Measurements from ENCODE around the gene PRKCE. TPM values are rescaled to one million over a fixed set of nuclear protein-coding genes. Genes with fewer than 3 reads are reported as not detected.

The PRKCE gene
- total RNA-seq, 1 experiment from 2014 or later, result 2.4 TPM

DNA sequence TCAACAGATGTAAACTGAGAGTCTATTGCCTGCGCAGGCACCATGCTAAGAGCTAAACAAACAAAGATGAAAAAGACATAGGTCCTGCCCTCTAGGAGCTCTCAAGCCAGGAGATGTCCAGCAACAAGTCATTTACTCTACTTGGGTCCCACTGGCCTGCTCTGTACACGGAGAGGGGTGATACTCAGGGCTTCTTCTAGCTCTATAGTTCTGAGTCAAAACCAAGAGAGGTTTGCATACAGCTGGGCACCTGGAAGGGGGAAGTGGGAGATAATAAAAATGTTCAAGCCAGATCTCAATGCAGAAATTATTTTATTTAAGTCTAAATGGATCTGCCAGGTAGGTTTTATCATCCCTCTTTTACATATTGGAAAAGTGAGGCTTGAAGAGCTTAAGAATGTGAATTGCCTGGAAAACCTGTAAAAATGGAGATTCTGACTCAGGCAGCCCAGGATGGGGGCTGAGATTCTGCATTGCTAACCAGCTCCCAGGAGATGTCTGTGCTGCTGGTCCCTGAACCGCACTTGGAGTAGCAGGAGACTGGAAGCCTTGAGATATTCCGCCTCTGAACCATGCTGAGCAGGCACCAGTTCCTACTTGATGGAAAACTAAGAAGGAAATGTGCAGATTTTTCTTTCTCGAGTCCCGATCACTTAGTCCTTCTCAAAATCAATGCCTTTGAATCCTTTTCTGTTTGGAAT is 201.1 kb downstream of the PRKCE start:
- DNase-seq (ENCODE audit: low spot score), result no peak
- H3K4me3 ChIP-seq (ENCODE audit: low read depth, low read length, poor library complexity, severe bottlenecking), result no peak overlapping the region
- no peaks in the 10 kb centered on the region for H3K27me3 ChIP-seq (replicated peaks; ENCODE audit: insufficient read depth, low read depth, low read length, poor library complexity)
- intact Hi-C loops (cut with micrococcal nuclease; ENCODE audit: unreplicated experiment), result no loop called here
- POLR2A ChIA-PET (ENCODE audit: low non-redundant PET), result no interaction called here
- H3K36me3 ChIP-seq (ENCODE audit: insufficient read depth, low read length, poor library complexity, severe bottlenecking), result no peaks in the 10 kb centered on the region
- no TSS peak for BruUV-seq (replicated peaks)
- H3K9me3 ChIP-seq (ENCODE audit: low read depth, low read length, poor library complexity, severe bottlenecking), result no peaks in the 10 kb centered on the region
- TF ChIP-seq EZH2 (IDR thresholded peaks at IDR 0.05; ENCODE audit: borderline replicate concordance, low read depth, low read length, poor library complexity, severe bottlenecking), result no peak
- TF ChIP-seq, protein P1, sequence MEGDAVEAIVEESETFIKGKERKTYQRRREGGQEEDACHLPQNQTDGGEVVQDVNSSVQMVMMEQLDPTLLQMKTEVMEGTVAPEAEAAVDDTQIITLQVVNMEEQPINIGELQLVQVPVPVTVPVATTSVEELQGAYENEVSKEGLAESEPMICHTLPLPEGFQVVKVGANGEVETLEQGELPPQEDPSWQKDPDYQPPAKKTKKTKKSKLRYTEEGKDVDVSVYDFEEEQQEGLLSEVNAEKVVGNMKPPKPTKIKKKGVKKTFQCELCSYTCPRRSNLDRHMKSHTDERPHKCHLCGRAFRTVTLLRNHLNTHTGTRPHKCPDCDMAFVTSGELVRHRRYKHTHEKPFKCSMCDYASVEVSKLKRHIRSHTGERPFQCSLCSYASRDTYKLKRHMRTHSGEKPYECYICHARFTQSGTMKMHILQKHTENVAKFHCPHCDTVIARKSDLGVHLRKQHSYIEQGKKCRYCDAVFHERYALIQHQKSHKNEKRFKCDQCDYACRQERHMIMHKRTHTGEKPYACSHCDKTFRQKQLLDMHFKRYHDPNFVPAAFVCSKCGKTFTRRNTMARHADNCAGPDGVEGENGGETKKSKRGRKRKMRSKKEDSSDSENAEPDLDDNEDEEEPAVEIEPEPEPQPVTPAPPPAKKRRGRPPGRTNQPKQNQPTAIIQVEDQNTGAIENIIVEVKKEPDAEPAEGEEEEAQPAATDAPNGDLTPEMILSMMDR (conservative IDR thresholded peaks at IDR 0.05; ENCODE audit: low read depth, low read length), result no peak
- H3K4me1 ChIP-seq (ENCODE audit: insufficient read depth, low read length, poor library complexity, severe bottlenecking), result peaks cover 4% of the 10 kb centered on the region
- CTCF ChIA-PET, result no interaction called here
- no peak overlapping the region for H3K27ac ChIP-seq (ENCODE audit: low read depth, low read length, poor library complexity, severe bottlenecking)

DNA sequence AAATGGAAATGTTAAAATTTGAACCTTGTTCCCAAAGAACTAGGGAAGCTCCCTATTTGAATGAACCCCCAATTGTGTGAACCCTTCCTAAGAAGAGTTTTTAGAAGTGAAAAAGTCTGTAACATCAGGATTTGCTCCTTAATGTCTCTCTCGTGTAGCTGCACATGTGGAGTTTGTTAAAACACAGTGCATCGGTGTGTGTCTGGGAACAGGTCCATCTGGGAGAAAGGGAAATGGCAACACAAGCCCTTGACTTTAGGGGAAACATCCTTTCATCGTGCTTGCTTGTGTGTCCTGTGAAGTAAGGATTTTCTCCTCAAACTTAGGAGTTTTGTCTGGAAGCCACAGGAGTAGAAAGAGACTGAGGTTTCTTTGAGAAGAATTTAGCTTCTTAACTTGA is 203.9 kb downstream of the PRKCE start:
- POLR2A ChIA-PET (ENCODE audit: low non-redundant PET), result no interaction called here

DNA sequence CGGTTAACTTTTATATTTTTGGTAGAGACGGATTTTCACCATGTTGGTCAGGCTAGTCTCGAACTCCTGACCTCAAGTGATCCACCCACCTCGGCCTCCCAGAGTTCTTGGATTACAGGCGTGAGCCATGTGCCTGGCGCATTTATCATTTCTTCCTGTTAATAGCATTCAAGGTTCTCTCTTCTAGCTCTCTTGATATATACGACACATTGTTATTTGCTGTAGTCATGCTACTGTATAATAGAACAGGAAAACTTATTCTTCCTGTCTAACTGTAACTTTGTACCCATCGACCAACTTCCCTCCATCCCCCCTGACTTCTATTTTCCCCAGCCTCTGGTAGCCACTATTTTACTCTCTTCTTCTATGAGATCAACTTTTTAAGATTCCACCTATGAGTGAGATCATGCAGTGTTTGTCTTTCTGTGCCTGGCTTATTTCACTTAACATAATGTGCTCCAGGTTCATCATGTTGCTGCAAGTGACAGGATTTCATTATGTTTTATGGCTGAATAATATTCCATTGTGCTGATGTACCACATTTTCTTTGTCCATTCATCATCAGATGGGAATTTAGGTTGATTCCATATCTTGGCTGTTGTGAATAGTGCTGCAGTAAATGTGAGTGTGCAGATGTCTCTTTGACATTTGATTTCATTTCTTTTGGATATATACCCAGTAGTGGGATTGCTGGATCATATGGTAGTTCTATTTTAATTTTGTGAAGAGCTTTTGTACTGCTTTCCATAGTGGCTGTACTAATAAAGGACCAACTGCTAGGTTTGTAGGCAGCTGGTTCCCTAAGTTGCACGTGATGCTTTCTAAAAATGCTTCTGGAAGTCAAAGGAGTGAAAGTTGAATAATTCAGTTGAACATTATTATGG is 205.2 kb downstream of the PRKCE start:
- Histone ChIP-seq H3K36me3 (ENCODE audit: insufficient read depth, low read length, poor library complexity, severe bottlenecking) (no peaks in the 10 kb centered on the region), H3K4me1 (ENCODE audit: insufficient read depth, low read length, poor library complexity, severe bottlenecking) (peaks cover 12% of the 10 kb centered on the region), H3K27me3 (replicated peaks; ENCODE audit: insufficient read depth, low read depth, low read length, poor library complexity) (no peaks in the 10 kb centered on the region), H3K27ac (ENCODE audit: low read depth, low read length, poor library complexity, severe bottlenecking) (no peak overlapping the region), H3K4me3 (ENCODE audit: low read depth, low read length, poor library complexity, severe bottlenecking) (no peak overlapping the region), H3K9me3 (ENCODE audit: low read depth, low read length, poor library complexity, severe bottlenecking) (no peaks in the 10 kb centered on the region)
- TF ChIP-seq, protein P1 (conservative IDR thresholded peaks at IDR 0.05; ENCODE audit: low read depth, low read length), result no peak
- POLR2A ChIA-PET (ENCODE audit: low non-redundant PET), result no interaction called here
- intact Hi-C loops (cut with micrococcal nuclease; ENCODE audit: unreplicated experiment), result no loop called here
- no peak for DNase-seq (ENCODE audit: low spot score)
- BruUV-seq (replicated peaks), result no TSS peak
- CTCF ChIA-PET, result no interaction called here

More for the DNA sequence above, 203.9 kb downstream of the PRKCE start:
- H3K4me1 ChIP-seq (ENCODE audit: insufficient read depth, low read length, poor library complexity, severe bottlenecking), result peaks cover 4% of the 10 kb centered on the region
- no peak overlapping the region for H3K27ac ChIP-seq (ENCODE audit: low read depth, low read length, poor library complexity, severe bottlenecking)
- TF ChIP-seq EZH2 (IDR thresholded peaks at IDR 0.05; ENCODE audit: borderline replicate concordance, low read depth, low read length, poor library complexity, severe bottlenecking), result no peak
- TF ChIP-seq, protein P1 (conservative IDR thresholded peaks at IDR 0.05; ENCODE audit: low read depth, low read length), result no peak
- H3K36me3 ChIP-seq (ENCODE audit: insufficient read depth, low read length, poor library complexity, severe bottlenecking), result no peaks in the 10 kb centered on the region
- no peaks in the 10 kb centered on the region for H3K9me3 ChIP-seq (ENCODE audit: low read depth, low read length, poor library complexity, severe bottlenecking)
- CTCF ChIA-PET, result no interaction called here
- H3K4me3 ChIP-seq (ENCODE audit: low read depth, low read length, poor library complexity, severe bottlenecking), result no peak overlapping the region
- no peak for DNase-seq (ENCODE audit: low spot score)
- no peaks in the 10 kb centered on the region for H3K27me3 ChIP-seq (replicated peaks; ENCODE audit: insufficient read depth, low read depth, low read length, poor library complexity)
- BruUV-seq (replicated peaks), result no TSS peak
- intact Hi-C loops (cut with micrococcal nuclease; ENCODE audit: unreplicated experiment), result no loop called here
